Skin epidermis (tissue), 12 donors: Measurements from ENCODE around the gene CCT6A.
"Not testable (repeated sequence)": the region's sequence is repeated elsewhere in the genome, so short reads cannot be mapped to it uniquely, and the experiment has no call there.

Experiments
- H3K27ac ChIP-seq, 21 experiments: fragments of 200-600 bp; sonication (generic) in 11 of 21; one replicate each; pipeline ENCODE4 v1.5.0; 2020; ENCODE audit warnings: mild to moderate bottlenecking in 3 of 21, inconsistent platforms in 2 of 21, moderate library complexity in 2 of 21
- H3K4me3 ChIP-seq, 7 experiments: fragments of 200-600 bp; sonication (generic) in 2 of 7; one replicate each; pipeline ENCODE4 v1.5.0; 2020; ENCODE audit warnings: inconsistent platforms in 2 of 7, mild to moderate bottlenecking in 2 of 7, moderate library complexity in 1 of 7

The CCT6A gene

GRCh38 chr7:56048763-56049162 is 2.8 kb upstream of the CCT6A start:
- H3K27ac ChIP-seq, H3K4me3 ChIP-seq: not testable (repeated sequence)

- Histone ChIP-seq H3K27ac (peak overlapping the region; percentile 55 to 98 (median 89)), H3K4me3 (peak overlapping the region; percentile 61 to 98 (median 87))
Observed at GRCh38 chr7:56051053-56051338, 569 bp upstream of the CCT6A start.

GRCh38 chr7:56053379-56053778 is 1.8 kb downstream of the CCT6A start:
- no peak overlapping the region for H3K4me3 ChIP-seq
- peak overlapping the region in 1 of 21 experiments; percentile 91 for H3K27ac ChIP-seq

GRCh38 chr7:56053993-56054392 is 2.4 kb downstream of the CCT6A start:
- Histone ChIP-seq H3K4me3 (no peak overlapping the region), H3K27ac (no peak overlapping the region)

GRCh38 chr7:56062382-56062781 is 10.8 kb downstream of the CCT6A start:
- Histone ChIP-seq H3K27ac (peak overlapping the region in 1 of 21 experiments; percentile 93), H3K4me3 (no peak overlapping the region)

- Histone ChIP-seq H3K27ac (peak overlapping the region in 19 of 21 experiments; percentile 64 to 97 (median 92)), H3K4me3 (peak overlapping the region in 6 of 7 experiments; percentile 60 to 91 (median 72))
Observed at GRCh38 chr7:56063500-56063881, 11.9 kb downstream of the CCT6A start.

GRCh38 chr7:56063882-56064625 is 12.5 kb downstream of the CCT6A start, which contains the start of gene SUMF2:
SUMF2 (plus strand) TSS chr7:56064286; CDS start chr7:56064312, 26 bp downstream.
- peak within 1 kb of the TSS; percentile 38 to 97 (median 92) for H3K27ac ChIP-seq
- peak within 1 kb of the TSS; percentile 60 to 91 (median 75) for H3K4me3 ChIP-seq

GRCh38 chr7:56066376-56066775 is 14.8 kb downstream of the CCT6A start:
- H3K4me3 ChIP-seq, H3K27ac ChIP-seq: not testable (repeated sequence)

GRCh38 chr7:56074371-56074791 is 22.8 kb downstream of the CCT6A start:
- peak overlapping the region in 3 of 21 experiments; percentile 1 to 47 (median 41) for H3K27ac ChIP-seq

GRCh38 chr7:56077681-56078080 is 26.1 kb downstream of the CCT6A start:
- Histone ChIP-seq H3K27ac (peak overlapping the region in 1 of 21 experiments; percentile 51), H3K4me3 (no peak overlapping the region)

More at GRCh38 chr7:56074371-56074791, 22.8 kb downstream of the CCT6A start:
- no peak overlapping the region for H3K4me3 ChIP-seq

GRCh38 chr7:56078196-56078595 is 26.6 kb downstream of the CCT6A start:
- peak overlapping the region in 6 of 21 experiments; percentile 7 to 64 (median 47) for H3K27ac ChIP-seq
- no peak overlapping the region for H3K4me3 ChIP-seq

GRCh38 chr7:56079450-56080185 is 28.1 kb downstream of the CCT6A start:
- Histone ChIP-seq H3K27ac (peak overlapping the region in 16 of 21 experiments; percentile 5 to 71 (median 50)), H3K4me3 (no peak overlapping the region)

GRCh38 chr7:56080726-56081435 is 29.3 kb downstream of the CCT6A start:
- H3K27ac ChIP-seq: peak overlapping the region in 6 of 21 experiments; percentile 35 to 69 (median 54)

GRCh38 chr7:56081626-56082340 is 30.2 kb downstream of the CCT6A start:
- Histone ChIP-seq H3K27ac (no peak overlapping the region), H3K4me3 (no peak overlapping the region)

More at GRCh38 chr7:56080726-56081435, 29.3 kb downstream of the CCT6A start:
- not testable (repeated sequence) for H3K4me3 ChIP-seq

- peak overlapping the region in 1 of 21 experiments; percentile 44 for H3K27ac ChIP-seq
- no peak overlapping the region for H3K4me3 ChIP-seq
Observed at GRCh38 chr7:56083150-56083785, 31.7 kb downstream of the CCT6A start.

GRCh38 chr7:56086761-56087160 is 35.2 kb downstream of the CCT6A start:
- H3K27ac ChIP-seq: no peak overlapping the region
- no peak overlapping the region for H3K4me3 ChIP-seq

GRCh38 chr7:56087445-56087844 is 35.9 kb downstream of the CCT6A start:
- Histone ChIP-seq H3K27ac (no peak overlapping the region), H3K4me3 (no peak overlapping the region)

GRCh38 chr7:56091591-56091990 is 40.0 kb downstream of the CCT6A start:
- H3K4me3 ChIP-seq: no peak overlapping the region
- H3K27ac ChIP-seq: peak overlapping the region in 14 of 21 experiments; percentile 12 to 84 (median 68)

- Histone ChIP-seq H3K27ac (peak overlapping the region in 18 of 21 experiments; percentile 7 to 84 (median 66)), H3K4me3 (peak overlapping the region in 1 of 7 experiments; percentile 8)
Observed at GRCh38 chr7:56092388-56092787, 40.8 kb downstream of the CCT6A start.
